HG03139 (cell line): ENCODE data around the gene DDX31.
"Not testable (repeated sequence)": the region's sequence is repeated elsewhere in the genome, so short reads cannot be mapped to it uniquely, and the experiment has no call there.

Experiments used
- ATAC-seq: cut with Tn5 transposase; IDR thresholded peaks from one replicate; pipeline ENCODE4 v1.9.1; 2021; ENCODE audit not compliant: unreplicated experiment

Gene DDX31

DNA sequence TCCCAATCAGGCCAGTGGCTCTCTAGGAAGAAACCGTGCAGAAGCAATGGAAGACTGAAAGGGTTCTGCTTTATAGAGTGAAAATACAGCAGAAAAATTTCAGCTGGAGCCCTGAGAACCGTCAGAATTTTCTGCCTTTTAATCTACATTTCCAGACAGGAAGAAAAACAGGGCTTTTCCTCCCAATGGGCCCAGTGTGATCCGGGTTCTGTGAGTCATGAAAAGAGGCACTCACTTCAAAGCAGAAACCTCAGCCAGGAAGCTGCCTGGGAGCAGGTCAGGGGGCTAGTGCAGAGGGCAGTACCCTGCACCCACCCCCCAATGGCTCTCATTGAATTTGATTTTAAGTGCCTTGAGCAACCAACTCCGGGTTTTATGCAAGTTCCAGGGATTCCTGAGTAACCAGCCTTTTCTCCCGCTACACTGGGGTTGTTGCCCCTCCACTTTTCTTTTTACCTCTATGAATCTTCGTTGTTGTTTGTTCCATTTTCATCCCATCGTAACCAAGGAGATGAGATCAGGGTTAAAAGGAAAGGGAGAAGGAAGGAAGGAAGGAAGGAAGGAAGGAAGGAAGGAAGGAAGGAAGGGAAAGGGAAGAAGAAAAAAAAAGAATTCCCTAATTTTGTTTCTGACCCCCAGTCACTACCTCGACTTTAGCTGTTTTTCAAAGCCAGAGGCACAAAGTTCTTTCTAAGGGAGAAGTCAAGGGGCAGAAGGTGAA, 86.0 kb downstream of the DDX31 start:
- ATAC-seq: no peak

GRCh38 chr9:132582786-132583583, 86.8 kb downstream of the DDX31 start:
- ATAC-seq: no peak

DNA sequence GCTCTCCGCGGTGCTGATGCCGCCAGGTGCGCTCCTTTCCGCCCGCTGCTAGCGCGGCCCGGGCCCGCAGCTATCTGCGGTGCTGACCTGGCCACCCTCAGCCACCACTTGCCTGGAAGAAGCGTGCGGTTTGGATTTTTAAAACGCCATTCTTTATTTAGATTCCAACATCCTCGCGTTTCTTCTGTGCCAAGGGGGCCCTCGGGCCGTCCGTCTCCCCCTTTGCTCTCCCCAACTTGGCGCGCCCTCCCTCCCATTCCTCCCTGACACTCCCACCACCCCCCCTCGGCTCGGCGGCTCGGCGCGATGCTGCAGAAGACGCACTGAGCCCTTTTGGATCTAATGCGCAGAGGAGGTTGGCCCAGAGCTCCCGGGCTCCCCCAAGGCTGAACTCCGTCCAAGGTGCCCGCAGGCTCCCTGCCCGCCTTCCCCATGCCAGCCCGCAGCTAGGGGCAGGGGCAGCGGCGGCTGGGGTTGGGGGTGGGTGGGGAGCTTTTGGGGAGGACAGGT, 87.5 kb downstream of the DDX31 start, which contains the start of gene BARHL1:
TSS of gene BARHL1 (plus strand) at position 331 of the 510 bp plus-strand sequence. CDS start 192 bp downstream, outside the sequence.
- no peak for ATAC-seq

DNA sequence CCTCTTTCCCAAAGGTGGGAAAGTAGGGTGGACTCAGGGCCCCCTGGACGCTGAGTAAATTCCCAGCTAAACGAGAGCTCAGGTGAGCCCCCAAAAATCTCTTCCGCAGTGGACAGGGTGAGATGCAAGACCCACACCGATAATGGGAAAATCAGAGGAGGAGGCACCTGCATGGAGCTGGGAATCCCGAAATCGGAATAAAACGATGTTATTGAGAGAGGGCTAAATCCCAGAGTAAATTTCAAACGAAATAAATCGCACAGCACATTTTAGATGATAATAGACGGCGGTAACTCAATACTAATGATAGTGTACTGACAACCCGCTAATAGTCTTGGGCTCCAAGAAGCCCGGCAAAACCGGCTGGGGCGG, 90.4 kb downstream of the DDX31 start:
- no peak for ATAC-seq

GRCh38 chr9:132578367-132578932, 91.3 kb downstream of the DDX31 start:
- ATAC-seq: no peak

- no peak for ATAC-seq
Observed at GRCh38 chr9:132577119-132577518, 92.7 kb downstream of the DDX31 start.

DNA sequence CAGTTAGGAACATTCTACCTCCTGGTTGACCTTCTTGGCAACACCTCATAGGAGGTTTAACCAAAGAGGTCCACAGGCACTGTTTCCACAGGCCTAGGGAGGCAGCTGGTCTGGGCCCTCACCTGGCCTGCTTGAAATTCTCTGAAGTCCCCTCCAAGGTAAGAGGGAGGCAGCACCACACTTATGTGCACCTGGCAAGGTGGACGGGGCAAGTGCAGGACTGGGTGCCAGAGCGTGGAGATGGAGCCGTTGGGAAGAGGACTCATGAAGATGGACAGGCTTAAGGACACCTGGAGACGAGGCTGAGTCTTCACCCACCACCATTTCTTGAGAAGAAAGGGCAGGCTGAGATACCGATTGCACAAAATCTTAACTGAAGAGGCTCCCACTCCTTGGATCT, 94.0 kb downstream of the DDX31 start:
- ATAC-seq: no peak

GRCh38 chr9:132575005-132575609, 94.7 kb downstream of the DDX31 start:
- ATAC-seq: no peak

GRCh38 chr9:132572921-132573320, 96.9 kb downstream of the DDX31 start:
- no peak for ATAC-seq

DNA sequence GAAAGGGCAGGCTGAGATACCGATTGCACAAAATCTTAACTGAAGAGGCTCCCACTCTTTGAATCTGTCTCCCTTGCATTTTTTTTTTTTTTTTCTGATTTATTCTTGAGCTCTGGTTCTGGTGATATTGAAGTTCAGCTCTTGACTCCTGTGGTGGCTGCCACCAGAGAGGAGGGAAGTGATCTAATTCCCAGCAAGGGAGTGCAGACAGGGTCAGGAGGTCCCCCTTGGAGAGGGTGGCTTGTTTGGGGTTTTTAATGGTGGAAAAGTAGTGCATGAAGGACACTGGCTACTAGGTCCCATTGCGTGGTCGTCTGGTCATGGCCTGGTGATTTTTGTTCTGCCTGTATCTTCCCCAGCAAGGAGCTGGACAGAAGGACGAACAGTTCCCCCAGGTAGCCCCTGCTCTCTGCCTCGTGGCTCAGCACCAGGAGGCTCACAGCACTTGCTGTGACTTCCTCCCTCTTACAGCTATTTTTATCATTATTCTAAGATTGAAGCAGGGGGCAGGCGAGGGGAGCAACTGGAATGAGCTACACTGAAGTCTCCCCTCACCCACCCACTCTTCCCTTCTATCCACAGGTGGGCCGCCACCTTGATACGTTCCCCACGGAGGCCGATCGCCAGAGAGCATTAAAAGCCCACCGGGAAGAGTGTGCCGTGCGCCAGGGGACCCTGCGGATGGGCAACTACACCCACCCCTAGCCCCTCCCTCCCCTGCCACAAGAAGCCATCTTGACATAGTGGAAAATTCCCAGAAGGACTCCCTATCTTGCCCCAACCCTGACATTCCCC, 97.8 kb downstream of the DDX31 start:
- ATAC-seq: no peak

DNA sequence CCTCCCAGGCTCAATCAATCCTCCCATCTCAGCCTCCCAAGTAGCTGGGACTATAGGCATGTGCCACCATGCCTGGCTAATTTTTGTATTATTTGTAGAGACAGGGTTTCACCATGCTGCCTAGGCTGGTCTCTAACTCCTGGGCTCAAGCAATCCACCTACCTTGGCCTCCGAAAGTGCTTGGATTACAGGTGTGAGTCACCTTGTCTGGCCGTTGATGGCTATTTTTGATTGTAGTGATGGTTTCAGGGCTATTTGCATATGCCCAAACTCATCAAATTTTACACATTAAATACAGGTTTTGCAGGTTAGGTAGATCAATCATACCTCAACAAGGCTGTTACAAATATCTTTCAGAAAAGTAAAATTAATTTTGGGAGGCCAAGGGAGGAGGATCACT, 101.0 kb downstream of the DDX31 start:
- ATAC-seq: not testable (repeated sequence)

DNA sequence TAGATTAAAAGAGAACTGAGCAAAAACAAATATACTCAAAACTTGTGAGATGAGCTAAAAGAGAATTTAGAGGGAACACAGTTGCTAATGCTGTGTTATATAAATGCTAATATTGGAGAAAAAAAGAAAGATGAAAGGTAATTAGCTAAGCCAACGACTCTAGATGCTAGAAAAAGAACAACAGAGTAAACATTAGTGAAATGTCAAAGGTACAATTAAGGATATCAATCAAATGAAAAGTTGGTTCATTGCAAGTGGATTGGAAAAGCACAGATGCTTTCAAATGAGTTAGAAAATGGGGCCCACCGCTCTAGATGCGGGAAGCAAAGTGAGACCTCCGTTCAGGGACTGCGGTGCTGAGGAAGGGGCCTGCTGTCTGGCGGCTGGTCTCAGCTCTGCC, 105.3 kb downstream of the DDX31 start:
- no peak for ATAC-seq

- no peak for ATAC-seq
Observed at GRCh38 chr9:132562306-132562573, 107.5 kb downstream of the DDX31 start.

- ATAC-seq: no peak
Observed at GRCh38 chr9:132560616-132561202, 109.1 kb downstream of the DDX31 start.

- no peak for ATAC-seq
Observed at GRCh38 chr9:132559711-132560110, 110.1 kb downstream of the DDX31 start.

DNA sequence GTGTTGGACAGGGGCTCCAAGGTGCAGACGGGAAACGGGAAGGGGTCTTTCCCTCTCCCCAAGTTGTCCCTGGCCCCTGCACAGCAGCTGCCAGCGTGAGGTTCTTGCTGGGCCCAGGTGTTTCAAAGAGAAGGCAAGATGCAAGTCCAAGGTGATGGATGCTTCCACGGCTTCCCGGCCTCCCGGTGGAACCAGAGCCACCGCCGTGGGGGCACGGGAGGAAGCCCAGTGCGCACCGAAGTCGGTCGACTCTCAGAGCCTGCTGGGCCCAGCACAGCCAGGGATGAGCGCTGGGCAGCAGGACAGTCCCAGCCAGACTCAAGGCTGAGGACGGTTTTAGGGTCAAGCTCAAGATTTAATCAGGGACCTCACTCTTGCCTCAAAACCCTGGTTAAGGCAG, 112.6 kb downstream of the DDX31 start:
- ATAC-seq: no peak

DNA sequence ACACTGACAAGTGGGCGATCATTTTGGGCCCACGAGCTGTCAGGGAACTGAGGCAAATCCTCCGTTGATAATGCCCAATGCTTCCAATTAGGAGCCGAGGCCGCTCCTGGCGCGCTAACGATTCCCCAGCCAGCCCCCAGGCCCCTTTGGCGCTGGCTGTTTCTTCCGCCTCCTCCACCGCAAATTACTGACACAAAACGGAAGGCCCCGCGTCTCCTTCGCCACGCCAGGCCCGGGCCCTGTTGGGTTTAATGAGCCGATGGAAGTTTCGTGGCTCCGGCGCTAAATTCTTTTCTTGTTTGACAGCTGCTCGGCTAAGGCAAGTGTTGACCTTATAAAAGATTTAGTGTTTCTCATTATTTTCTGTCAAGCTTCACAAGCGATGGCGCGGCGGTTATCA, 113.1 kb downstream of the DDX31 start:
- no peak for ATAC-seq

GRCh38 chr9:132556235-132556634, 113.5 kb downstream of the DDX31 start:
- no peak for ATAC-seq

- ATAC-seq: no peak
Observed at GRCh38 chr9:132555528-132555927, 114.3 kb downstream of the DDX31 start.

GRCh38 chr9:132554755-132555154, 115.0 kb downstream of the DDX31 start:
- no peak for ATAC-seq

- no peak for ATAC-seq
Observed at GRCh38 chr9:132552041-132552440, 117.7 kb downstream of the DDX31 start.
